Hepatocyte (in vitro differentiated cells): ENCODE measurements around the gene PNPLA1. TPM values are rescaled to one million over a fixed set of nuclear protein-coding genes. Genes with fewer than 3 reads are reported as not detected.

Source experiments
- DNase-seq: peaks from one replicate; pipeline ENCODE4 v3.0.0-alpha.2; 2016; ENCODE audit warnings: low spot score
- H2AFZ ChIP-seq: fragments of 200-600 bp; sonication (generic); 2 replicates; pipeline ENCODE4 v1.6.0; 2016; ENCODE audit warnings: antibody characterized with exemption, mild to moderate bottlenecking
- H3K27ac ChIP-seq: fragments of 200-600 bp; sonication (generic); 2 replicates; pipeline ENCODE4 v1.5.1; 2016; ENCODE audit warnings: mild to moderate bottlenecking
- H3K27me3 ChIP-seq: fragments of 200-600 bp; sonication (generic); 2 replicates; pipeline ENCODE4 v1.6.1; 2016
- H3K36me3 ChIP-seq: fragments of 200-600 bp; sonication (generic); replicated peaks from 2 replicates; pipeline ENCODE4 v1.5.1; 2016; ENCODE audit warnings: low read depth; ENCODE audit not compliant: insufficient read depth
- H3K4me1 ChIP-seq: fragments of 200-600 bp; sonication (generic); 2 replicates; pipeline ENCODE4 v1.5.1; 2016; ENCODE audit warnings: mild to moderate bottlenecking, moderate library complexity; ENCODE audit not compliant: insufficient read depth
- H3K4me2 ChIP-seq: fragments of 200-600 bp; sonication (generic); 2 replicates; pipeline ENCODE4 v1.6.0; 2016
- H3K4me3 ChIP-seq: fragments of 200-600 bp; sonication (generic); 2 replicates; pipeline ENCODE4 v1.5.1; 2016; ENCODE audit warnings: mild to moderate bottlenecking
- H3K79me2 ChIP-seq: fragments of 200-600 bp; sonication (generic); 2 replicates; pipeline ENCODE4 v1.6.0; 2017; ENCODE audit warnings: mild to moderate bottlenecking
- H3K9me2 ChIP-seq: fragments of 200-600 bp; sonication (generic); replicated peaks from 2 replicates; pipeline ENCODE4 v1.6.0; 2017; ENCODE audit warnings: mild to moderate bottlenecking; ENCODE audit not compliant: insufficient read depth
- H3K9me3 ChIP-seq: fragments of 200-600 bp; sonication (generic); 2 replicates; pipeline ENCODE4 v1.5.1; 2016; ENCODE audit warnings: low read depth, mild to moderate bottlenecking
- H4K20me1 ChIP-seq: fragments of 200-600 bp; sonication (generic); 2 replicates; pipeline ENCODE4 v1.6.0; 2016; ENCODE audit warnings: mild to moderate bottlenecking; ENCODE audit not compliant: insufficient read depth, poor library complexity, severe bottlenecking
- EZH2 ChIP-seq: fragments of 200-600 bp; sonication (generic); IDR thresholded peaks from 2 replicates; pipeline ENCODE4 v1.6.1; 2016; ENCODE audit warnings: antibody characterized with exemption, mild to moderate bottlenecking, borderline replicate concordance
- EZH2phosphoT487 ChIP-seq: fragments of 200-600 bp; sonication (generic); IDR thresholded peaks from one replicate; pipeline ENCODE4 v1.6.1; 2018; ENCODE audit warnings: antibody characterized with exemption, mild to moderate bottlenecking, low read depth, moderate library complexity; ENCODE audit not compliant: unreplicated experiment, severe bottlenecking
- WGBS: methylation state at CpG from one replicate; pipeline ENCODE4 v1.1.6; 2016; ENCODE audit warnings: low lambda C conversion rate; ENCODE audit errors: missing lambda C conversion rate; 5-methylcytosine and 5-hydroxymethylcytosine counted together
- polyA plus RNA-seq: library from polyadenylated mRNA; unstranded; fragments of >200 nt; fragmentation: Nextera tagmentation; extraction: Ambion mirVana; gene quantifications from 2 replicates; pipeline ENCODE4 v1.2.1, GENCODE V29; 2016
- total RNA-seq: library from RNA; depleted of rRNA; stranded (reverse); fragments of >200 nt; gene quantifications from 2 replicates; pipeline ENCODE4 v1.2.3, GENCODE V29; 2014
- TF ChIP-seq, protein P1 (sequence below): fragments of 200-600 bp; sonication (generic); IDR thresholded peaks from 2 replicates; pipeline ENCODE4 v1.5.1; 2016; ENCODE audit warnings: antibody characterized with exemption, mild to moderate bottlenecking; ENCODE audit not compliant: poor library complexity

The PNPLA1 gene
- total and polyA plus RNA-seq, 2 experiments from 2014 or later = 0.48 to 0.57 TPM

DNA sequence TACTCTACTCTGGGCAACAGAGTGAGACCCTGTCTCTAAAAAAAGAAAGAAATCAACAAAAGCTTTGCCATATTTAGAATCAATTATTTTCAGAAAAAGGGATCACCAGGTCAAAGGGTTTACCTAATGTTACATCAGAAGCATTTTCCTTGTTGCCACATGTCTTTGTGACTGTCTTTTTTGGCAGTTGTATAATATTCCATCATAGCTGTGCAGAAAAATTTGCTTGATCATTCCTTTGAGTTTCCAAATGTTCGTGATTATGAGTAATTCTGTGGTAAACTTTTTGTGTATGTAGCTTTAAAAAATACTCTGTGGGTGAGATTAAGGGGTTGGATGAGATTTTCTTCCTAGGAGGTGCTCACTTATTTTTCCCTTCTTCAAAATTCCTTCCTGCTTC is 26.4 kb downstream of the PNPLA1 start:
- TF ChIP-seq EZH2phosphoT487 (no peak), EZH2 (no peak)
- TF ChIP-seq, protein P1, sequence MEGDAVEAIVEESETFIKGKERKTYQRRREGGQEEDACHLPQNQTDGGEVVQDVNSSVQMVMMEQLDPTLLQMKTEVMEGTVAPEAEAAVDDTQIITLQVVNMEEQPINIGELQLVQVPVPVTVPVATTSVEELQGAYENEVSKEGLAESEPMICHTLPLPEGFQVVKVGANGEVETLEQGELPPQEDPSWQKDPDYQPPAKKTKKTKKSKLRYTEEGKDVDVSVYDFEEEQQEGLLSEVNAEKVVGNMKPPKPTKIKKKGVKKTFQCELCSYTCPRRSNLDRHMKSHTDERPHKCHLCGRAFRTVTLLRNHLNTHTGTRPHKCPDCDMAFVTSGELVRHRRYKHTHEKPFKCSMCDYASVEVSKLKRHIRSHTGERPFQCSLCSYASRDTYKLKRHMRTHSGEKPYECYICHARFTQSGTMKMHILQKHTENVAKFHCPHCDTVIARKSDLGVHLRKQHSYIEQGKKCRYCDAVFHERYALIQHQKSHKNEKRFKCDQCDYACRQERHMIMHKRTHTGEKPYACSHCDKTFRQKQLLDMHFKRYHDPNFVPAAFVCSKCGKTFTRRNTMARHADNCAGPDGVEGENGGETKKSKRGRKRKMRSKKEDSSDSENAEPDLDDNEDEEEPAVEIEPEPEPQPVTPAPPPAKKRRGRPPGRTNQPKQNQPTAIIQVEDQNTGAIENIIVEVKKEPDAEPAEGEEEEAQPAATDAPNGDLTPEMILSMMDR = no peak
- H4K20me1 ChIP-seq = no peaks in the 10 kb centered on the region
- no peak for DNase-seq
- peaks cover 2% of the 10 kb centered on the region for H3K4me1 ChIP-seq
- H3K4me2 ChIP-seq = no peak overlapping the region
- no peaks in the 10 kb centered on the region for H3K36me3 ChIP-seq
- H3K9me3 ChIP-seq = no peaks in the 10 kb centered on the region
- no peak overlapping the region for H3K4me3 ChIP-seq
- no peaks in the 10 kb centered on the region for H3K27me3 ChIP-seq
- no peaks in the 10 kb centered on the region for H3K9me2 ChIP-seq
- H3K27ac ChIP-seq = no peak overlapping the region
- H3K79me2 ChIP-seq = no peaks in the 10 kb centered on the region
- H2AFZ ChIP-seq = no peak overlapping the region
- WGBS = 74% methylated on average over 1 of the region's 1 CpG

DNA sequence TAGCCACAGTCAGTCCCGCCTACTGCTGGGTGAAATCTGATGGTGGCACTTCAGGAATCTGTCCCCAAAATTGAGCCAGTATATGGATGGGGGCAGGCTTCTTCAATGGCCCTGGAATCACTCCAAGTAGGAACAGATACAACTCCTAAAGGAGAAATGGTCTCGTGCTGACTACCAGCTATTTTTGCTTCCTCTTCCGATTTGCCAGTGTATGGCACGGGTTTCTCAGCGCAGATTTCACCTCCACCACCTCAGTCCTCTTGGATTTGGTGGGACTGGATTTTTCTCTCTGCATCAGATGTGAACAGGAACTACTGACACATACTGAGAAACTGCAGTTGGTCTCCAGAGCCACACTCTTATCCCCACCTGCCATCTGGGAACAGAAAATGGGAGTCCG is 27.2 kb downstream of the PNPLA1 start:
- 93% methylated on average over 6 of the region's 6 CpGs for WGBS
- Histone ChIP-seq H4K20me1 (no peaks in the 10 kb centered on the region), H3K36me3 (no peaks in the 10 kb centered on the region), H3K9me2 (no peaks in the 10 kb centered on the region), H3K27me3 (no peaks in the 10 kb centered on the region), H3K27ac (no peak overlapping the region), H3K79me2 (no peaks in the 10 kb centered on the region), H3K9me3 (no peaks in the 10 kb centered on the region), H3K4me1 (no peaks in the 10 kb centered on the region), H3K4me2 (no peak overlapping the region), H3K4me3 (no peak overlapping the region), H2AFZ (no peak overlapping the region)
- DNase-seq = no peak
- TF ChIP-seq EZH2phosphoT487 = no peak
- TF ChIP-seq EZH2 = no peak
- TF ChIP-seq, protein P1 = no peak

DNA sequence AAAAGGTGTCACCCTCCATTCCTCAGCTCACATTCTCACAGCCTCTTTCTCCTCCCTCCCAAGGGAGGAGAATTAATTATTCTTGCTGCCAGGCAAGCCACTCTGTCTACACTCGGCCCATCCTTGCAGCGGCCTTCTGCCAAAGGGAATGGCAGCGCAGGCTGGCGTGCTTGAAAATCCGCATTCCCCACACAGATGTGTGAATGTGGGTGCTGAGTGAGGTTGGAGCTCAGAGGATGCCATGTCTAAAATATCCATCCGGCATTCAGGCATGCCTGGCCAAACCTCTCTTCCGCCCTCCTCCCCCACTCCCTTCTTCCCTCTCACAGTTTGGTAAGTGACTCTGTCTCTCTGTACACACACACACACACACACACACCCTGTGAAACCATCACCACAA is 27.7 kb downstream of the PNPLA1 start:
- Histone ChIP-seq H3K27ac (no peak overlapping the region), H3K4me3 (no peak overlapping the region), H3K4me2 (no peak overlapping the region), H3K79me2 (no peaks in the 10 kb centered on the region), H4K20me1 (no peaks in the 10 kb centered on the region), H2AFZ (no peak overlapping the region), H3K9me3 (no peaks in the 10 kb centered on the region), H3K27me3 (no peaks in the 10 kb centered on the region), H3K9me2 (no peaks in the 10 kb centered on the region), H3K36me3 (no peaks in the 10 kb centered on the region), H3K4me1 (no peaks in the 10 kb centered on the region)
- WGBS = 91% methylated on average over 7 of the region's 7 CpGs
- TF ChIP-seq, protein P1 = no peak
- no peak for DNase-seq

DNA sequence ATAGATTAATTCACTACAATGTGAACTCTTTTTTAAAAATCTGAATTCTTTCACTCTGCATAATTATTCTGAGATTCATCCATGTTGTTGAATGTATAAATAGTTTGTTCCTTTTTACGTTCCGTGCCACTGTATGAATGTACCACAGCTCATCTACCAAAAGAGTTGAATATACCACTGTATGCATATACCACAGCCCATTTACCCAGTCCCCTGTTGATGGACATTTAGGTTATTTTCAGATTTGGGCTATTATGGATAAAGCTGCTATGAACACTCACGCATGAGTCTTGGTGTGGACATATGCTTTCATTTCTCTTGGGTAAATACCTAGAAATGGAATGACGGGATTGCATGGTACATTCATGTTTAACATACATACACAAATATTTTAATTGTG is 28.2 kb downstream of the PNPLA1 start:
- Histone ChIP-seq H3K27ac (no peak overlapping the region), H4K20me1 (no peaks in the 10 kb centered on the region), H2AFZ (no peak overlapping the region), H3K27me3 (no peaks in the 10 kb centered on the region), H3K36me3 (no peaks in the 10 kb centered on the region), H3K4me3 (no peak overlapping the region), H3K79me2 (no peaks in the 10 kb centered on the region), H3K4me2 (no peak overlapping the region), H3K9me3 (no peaks in the 10 kb centered on the region), H3K9me2 (no peaks in the 10 kb centered on the region), H3K4me1 (no peaks in the 10 kb centered on the region)
- no peak for DNase-seq
- TF ChIP-seq EZH2phosphoT487 (no peak), EZH2 (no peak)
- TF ChIP-seq, protein P1 = no peak
- WGBS = 95% methylated on average over 4 of the region's 4 CpGs
